ENCODE measurements around the gene RAD51B.

GRCh38 chr14:68028075-68028474, 208.5 kb downstream of the RAD51B start:
- no peak for TF ChIP-seq POLR2AphosphoS5 (IDR thresholded peaks at IDR 0.05; ENCODE audit: low read depth, low read length)
- no peak for TF ChIP-seq POLR2A (IDR thresholded peaks at IDR 0.05; ENCODE audit: low read depth, low read length)
- TF ChIP-seq PAX5 (IDR thresholded peaks at IDR 0.05; ENCODE audit: insufficient read depth, low read length, severe bottlenecking), result no peak

Data from GM12891 (cell line).